ENCODE data around the gene FANCD2.
"Not testable (repeated sequence)": the region's sequence is repeated elsewhere in the genome, so short reads cannot be mapped to it uniquely, and the experiment has no call there.

The FANCD2 gene

GRCh38 chr3:10015461-10015904 is 10.8 kb upstream of the FANCD2 start:
- no peak for DNase-seq (ENCODE audit: low read depth)
- no peak overlapping the region for H3K4me3 ChIP-seq (ENCODE audit: low read depth, low read length)
- TF ChIP-seq, protein P1, sequence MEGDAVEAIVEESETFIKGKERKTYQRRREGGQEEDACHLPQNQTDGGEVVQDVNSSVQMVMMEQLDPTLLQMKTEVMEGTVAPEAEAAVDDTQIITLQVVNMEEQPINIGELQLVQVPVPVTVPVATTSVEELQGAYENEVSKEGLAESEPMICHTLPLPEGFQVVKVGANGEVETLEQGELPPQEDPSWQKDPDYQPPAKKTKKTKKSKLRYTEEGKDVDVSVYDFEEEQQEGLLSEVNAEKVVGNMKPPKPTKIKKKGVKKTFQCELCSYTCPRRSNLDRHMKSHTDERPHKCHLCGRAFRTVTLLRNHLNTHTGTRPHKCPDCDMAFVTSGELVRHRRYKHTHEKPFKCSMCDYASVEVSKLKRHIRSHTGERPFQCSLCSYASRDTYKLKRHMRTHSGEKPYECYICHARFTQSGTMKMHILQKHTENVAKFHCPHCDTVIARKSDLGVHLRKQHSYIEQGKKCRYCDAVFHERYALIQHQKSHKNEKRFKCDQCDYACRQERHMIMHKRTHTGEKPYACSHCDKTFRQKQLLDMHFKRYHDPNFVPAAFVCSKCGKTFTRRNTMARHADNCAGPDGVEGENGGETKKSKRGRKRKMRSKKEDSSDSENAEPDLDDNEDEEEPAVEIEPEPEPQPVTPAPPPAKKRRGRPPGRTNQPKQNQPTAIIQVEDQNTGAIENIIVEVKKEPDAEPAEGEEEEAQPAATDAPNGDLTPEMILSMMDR (IDR thresholded peaks at IDR 0.05; ENCODE audit: insufficient read depth, low read depth, low read length, missing control alignments), result no peak

DNA sequence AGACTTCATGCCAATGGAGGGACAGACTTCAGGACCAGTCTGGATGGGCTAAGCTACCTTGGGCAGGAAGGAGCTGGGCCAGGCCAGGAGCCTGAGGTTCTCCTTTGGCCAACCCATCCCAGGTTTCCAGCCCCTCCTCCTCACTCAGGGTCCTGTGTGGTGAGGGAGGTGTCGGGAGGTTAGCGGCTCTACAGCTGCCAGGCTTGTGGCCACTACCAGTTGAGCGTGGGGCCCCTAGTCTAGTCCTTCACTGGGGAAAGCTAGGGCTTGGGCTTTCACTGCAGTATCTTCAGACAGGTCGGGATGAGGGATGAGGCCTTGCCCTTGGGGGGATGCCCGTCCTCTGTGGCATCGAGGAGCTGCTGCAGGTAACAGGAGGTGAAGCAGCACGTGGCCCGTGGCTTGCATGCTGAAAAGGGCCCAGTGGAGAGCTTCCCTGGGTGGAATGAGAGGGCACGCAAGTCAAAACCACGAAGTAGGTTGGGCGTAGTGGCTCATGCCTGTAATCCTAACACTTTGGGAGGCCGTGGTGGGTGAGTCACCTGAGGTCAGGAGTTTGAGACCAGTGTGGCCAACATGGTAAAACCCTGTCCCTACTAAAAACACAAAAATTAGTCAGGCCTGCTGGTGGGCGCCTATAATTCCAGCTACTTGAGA is 8.5 kb upstream of the FANCD2 start:
- no peak overlapping the region for H3K4me3 ChIP-seq (ENCODE audit: low read depth, low read length)
- DNase-seq (ENCODE audit: low read depth), result no peak
- TF ChIP-seq, protein P1 (IDR thresholded peaks at IDR 0.05; ENCODE audit: insufficient read depth, low read depth, low read length, missing control alignments), result no peak

DNA sequence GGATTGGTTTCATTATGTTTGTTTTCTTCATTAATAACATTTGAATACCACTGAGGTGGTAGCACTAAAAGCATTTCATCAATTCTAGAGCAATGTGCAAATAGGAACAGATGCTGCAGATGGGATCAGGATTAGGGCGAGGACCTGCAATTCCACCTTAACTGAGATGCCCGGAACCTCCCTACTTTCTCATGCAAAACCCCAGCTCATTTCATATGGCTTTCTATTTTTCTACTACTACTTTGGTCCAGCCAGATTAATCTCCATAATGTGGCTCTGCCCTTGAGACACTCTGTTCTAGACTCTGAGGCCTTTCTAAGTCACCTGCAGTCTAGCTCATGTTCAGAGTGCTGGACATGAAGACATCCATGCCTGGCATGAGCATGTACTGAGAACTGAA is 7.4 kb upstream of the FANCD2 start:
- DNase-seq (ENCODE audit: low read depth); H3K4me3 ChIP-seq (ENCODE audit: low read depth, low read length): not testable (repeated sequence)

DNA sequence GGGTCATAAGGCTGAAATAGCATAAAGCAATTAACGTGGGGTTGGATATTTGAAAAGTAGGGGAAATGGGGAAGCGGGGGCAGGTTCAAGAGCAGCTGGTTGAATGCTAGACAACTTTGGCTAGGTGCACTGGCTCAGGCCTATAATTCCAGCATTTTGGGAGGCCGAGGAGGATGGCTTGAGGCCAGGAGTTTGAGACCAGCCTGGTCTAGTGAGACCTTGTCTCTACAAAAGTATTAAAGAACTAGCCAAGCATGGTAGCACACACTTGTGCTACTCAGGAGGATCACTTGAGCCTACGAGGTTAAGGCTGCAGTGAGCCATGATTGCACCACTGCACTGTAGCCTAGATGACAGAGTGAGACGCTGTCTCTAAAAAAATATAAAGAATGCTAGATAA is 6.9 kb upstream of the FANCD2 start:
- DNase-seq (ENCODE audit: low read depth), result no peak
- no peak overlapping the region for H3K4me3 ChIP-seq (ENCODE audit: low read depth, low read length)
- TF ChIP-seq, protein P1 (IDR thresholded peaks at IDR 0.05; ENCODE audit: insufficient read depth, low read depth, low read length, missing control alignments), result no peak

DNA sequence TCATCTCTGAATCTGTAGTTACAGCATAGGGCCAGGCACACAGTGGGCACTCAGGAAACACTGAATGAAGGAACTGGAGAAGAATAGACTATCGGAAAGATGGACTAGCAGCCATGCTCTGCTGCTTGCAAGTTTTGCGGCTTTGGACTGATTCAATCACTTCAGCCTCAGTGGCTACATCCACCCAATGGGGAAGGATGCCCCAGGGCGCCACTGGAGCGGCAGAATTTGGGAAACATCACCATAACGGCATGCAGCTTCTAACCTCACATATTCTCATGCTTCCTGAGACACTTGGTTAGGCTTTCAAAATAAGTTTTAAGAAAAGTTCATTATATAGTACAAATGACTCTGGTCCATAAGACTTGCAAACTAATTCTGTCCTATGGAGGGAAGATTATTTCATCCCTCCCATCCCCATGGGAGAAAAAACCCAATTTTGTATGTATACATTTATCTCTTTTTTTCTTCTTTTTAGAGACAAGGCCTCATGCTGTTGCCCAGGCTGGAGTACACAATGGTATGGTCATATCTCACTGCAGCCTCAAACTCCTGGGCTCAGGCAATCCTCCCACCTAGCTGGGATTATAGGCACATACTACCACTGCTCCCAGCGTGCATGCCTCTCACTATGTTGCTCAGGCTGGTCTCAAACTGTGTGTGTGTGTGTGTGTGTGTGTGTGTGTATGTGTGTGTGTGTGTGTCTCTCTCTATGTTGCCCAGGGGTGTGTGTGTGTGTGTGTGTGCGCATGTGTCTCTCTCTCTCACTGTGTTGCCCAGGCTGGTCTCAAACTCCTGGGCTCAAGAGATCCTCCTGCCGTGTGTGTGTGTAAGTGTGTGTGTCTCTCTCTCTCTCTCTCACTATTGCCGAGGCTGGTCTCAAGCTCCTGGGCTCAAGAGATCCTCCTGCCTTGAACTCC is 4.1 kb upstream of the FANCD2 start:
- TF ChIP-seq, protein P1 (IDR thresholded peaks at IDR 0.05; ENCODE audit: insufficient read depth, low read depth, low read length, missing control alignments), result no peak
- no peak for DNase-seq (ENCODE audit: low read depth)

DNA sequence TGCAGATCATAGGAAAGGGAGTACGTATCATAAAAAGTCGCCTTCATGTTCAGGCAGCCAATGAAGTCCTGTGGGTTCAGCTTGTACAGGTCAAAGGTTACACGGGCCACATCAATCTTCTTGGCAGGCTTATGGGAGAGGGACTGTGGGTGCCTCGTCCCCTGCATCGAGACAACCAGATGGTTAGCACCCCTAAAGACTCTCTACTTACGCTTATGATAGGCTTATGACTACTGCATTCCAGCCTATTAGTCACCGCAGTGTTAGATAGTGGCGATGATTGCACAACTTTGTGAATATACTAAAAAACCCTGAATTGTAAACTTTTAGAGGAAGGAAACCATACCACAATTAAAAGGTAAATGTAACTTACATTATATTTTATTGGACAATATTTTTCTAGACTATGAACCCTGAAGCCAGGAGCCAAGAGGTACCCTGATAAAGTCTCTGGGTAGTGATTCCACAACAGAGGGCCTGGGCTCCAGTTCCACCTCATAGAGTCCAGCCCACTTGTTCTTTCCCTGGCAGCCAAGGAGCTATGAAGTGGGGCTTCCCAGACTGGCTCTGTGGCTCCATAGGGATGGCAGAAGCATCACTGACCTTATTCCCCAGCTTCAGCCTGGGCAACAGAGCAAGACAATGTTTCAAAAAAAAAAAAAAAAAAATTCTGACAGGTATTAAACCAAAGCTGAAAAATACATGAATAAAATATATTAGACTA is 2.5 kb upstream of the FANCD2 start:
- TF ChIP-seq, protein P1 (IDR thresholded peaks at IDR 0.05; ENCODE audit: insufficient read depth, low read depth, low read length, missing control alignments), result no peak
- DNase-seq (ENCODE audit: low read depth), result no peak
- H3K4me3 ChIP-seq (ENCODE audit: low read depth, low read length), result no peak overlapping the region

More for the DNA sequence above, 4.1 kb upstream of the FANCD2 start:
- H3K4me3 ChIP-seq (ENCODE audit: low read depth, low read length), result no peak overlapping the region

Data from GM12865 (cell line).